RPMI8226 (cell line): Measurements from ENCODE around the gene TRIO.

Experiments
- DNase-seq: peaks from one replicate; pipeline ENCODE4 v3.0.0-alpha.2; 2015

The TRIO gene

DNA sequence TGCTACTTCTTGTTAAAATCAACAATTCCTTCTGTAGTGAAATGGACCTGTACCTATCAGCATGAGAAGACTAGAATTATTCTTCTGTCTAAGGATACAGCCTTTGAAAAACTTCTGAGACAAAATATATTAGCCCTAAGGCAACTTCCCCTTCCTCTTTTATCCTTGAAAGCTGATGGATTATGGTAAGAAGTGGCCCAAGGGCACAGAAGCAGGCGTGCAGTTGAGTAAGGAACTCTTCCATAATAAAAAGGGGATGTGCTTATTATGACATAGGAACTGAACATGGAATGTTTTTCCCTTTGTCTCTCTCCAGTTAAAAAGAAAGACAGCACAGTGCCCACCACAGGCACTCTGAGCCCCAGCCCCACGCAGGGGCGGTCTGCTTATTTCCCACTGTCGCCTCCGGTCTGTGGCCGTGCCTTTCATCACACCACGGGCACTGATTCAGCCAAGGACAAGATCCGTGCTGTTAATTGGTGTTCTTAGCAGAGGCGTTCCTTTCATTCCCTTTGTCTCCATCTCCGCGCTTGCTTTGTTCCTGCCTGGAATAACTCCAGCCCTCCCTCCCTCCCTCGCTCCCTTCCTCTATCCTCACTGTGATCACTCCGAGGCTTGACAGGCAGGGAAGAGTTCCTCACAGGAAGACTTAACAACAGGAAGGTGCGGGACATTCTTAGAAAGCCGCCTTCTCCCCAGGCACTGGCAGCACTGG is 302.6 kb downstream of the TRIO start:
- DNase-seq: no peak

DNA sequence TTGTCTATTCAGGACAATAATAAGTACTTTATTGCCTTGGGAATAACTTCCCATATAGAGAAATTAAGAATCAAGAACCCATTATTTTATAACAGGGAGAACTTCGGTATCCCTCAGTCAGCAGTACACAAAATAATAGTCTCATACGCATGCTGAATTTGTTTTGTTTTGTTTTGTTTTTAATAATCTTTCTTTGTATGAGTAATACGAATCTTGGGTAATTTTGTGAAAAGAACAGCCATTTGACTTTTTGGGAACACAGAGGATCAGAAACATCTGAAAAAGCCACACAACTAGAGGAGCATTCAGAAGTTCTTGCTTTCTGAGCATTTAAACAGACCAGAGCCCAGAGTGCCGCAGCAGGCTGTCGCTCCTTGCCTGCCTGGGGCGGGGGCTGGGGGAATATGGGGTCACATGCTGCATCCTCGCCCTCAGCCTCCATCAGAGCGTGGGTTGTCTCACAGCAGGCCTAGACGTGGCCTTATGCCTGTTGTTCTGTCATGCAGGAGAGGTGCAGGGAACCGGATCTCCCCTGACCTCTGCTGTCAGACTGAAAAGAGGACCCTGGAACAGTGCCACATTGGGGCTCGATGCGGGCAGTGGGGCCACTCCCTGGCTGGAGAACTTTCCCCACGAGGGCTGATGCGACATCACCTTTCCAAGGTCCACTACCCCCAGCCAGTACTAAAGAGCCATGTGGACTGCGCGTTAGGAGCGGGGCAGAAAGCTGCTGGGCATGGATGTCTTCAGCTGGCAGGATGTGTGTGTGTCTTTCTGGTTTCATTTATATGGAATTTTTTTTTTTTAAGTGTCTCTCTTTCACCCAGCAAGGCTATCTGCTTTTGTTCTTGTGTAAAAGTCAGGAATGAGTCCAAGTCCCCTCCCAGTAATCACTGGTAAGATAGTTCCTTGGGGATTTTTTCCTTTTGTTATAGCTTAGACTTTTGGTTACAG is 305.1 kb downstream of the TRIO start:
- no peak for DNase-seq

DNA sequence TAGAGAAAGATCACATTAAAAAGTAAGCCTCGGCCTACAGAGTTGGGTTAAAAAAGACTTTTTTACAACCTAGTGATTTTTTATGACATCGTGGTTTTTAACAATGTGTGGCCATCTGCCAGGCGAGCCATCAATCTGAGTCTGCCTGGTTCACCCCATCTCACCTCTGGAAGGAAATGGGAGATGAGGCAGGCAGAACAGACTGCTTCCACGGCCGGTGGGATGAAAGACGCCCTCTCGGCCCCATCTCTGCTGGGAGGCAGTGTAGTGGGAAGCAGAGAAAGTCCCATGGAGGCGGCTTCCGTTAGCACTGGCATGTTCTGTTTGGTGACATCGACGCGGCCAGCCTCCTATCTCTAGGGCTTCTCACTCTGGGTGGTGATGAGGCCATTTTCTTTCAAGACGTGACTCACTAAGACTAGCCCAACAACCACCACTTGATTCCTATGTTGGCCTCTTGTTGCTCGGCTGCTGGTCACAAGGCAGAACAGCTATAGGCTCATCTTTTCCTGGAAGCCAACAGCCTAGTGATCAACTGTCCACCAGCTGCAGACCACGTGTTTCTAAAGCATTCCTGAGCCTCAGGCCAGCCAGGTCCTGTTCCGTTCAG is 306.0 kb downstream of the TRIO start:
- DNase-seq: no peak

DNA sequence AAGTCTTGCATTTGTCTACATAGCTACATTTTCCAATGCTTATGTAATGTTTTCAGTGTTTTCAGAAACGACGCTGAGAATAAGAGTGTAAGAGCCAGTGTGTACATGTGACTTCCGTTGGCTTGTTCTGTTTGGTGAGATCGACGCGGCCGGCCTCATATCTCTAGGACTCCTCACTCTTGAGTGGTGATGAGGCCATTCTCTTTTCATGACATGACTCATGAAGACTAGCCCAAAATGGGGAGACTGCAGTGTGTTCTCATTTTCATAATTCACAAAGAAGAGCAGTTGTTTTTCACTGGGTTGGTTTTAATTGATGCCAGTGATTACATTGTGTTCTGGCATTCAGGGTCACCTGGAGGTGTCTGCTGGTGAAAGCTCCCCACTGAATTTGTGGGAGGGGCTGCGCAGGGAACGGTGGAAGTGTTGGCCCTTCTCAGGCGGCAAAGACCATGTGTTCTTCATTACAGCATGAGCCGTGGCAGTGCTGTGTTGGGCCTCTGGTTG is 306.9 kb downstream of the TRIO start:
- DNase-seq: no peak

DNA sequence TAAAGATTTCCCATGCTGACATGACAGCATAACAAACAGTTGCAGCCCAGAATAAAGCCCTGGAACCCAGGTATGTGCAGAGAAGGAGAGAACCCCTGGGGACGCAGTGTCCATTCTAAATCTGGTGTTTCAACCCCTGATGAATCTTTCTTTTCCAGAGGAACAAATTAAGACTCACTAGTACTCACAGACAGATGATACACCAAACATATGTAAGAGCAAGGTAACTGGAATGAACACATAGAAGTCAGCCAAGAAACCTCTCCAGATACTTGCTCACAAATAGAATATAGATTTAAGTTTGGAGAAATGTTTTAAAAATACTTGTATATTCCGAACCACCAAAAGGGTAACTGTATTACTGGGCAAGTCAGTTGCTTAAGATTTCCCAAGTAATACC is 307.6 kb downstream of the TRIO start:
- DNase-seq: no peak

- no peak for DNase-seq
Measured at GRCh38 chr5:14451871-14452270, 308.7 kb downstream of the TRIO start.

DNA sequence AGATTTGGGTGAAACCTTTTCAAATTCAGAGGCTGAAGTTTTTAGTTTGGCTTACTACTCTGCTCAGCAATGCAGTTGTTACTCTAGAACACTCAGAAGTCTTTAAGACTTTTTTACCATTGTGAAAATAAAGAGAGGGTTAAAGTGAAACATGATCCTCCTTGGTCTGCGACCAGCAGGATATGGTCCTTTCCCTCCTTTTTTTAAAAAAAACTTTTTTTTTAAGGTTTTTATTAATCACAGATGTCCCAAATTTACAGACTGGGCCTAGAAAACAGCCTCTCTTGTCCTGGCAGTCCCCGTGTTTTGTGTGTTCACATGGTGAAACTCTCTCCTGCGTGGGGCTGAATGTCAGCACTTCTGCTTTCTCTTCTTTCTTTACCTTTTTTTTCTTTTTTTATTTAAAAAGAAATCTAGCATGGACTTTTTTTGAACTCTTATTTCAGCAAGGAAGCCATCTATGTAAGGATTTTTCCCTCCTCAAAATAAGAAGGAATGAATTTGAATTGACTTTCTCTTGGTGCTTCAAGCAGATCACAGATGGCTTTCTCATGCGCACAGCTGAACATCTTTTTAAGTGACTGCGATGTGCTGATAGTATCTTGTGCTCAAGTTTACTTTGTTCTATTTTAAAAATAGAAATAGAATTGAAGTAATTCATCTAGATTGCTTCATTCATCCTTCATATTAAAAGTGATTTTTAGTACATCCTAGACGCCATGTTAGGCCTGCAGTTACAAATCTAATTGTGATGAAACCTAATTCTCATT is 309.7 kb downstream of the TRIO start:
- DNase-seq: no peak

DNA sequence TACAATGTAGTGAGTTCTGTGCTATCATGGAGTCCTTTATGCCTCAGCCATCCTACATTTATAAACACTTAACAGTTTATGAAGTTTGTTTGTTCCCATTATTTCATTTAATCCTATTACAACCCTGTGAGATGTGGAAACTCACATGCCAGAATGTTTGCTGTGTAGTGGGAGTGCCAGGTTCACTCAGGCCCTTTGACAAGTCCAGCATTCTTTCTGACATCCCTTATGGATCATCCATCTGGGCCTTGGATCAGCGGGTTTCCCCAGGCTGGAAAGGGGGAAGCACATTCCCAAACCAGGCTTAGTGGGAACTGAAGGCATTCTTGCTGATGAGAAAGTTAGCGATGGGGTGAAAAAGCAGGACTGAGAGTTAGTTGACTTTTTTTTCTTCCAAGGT is 310.3 kb downstream of the TRIO start:
- no peak for DNase-seq

GRCh38 chr5:14455814-14456321 is 312.7 kb downstream of the TRIO start:
- no peak for DNase-seq

DNA sequence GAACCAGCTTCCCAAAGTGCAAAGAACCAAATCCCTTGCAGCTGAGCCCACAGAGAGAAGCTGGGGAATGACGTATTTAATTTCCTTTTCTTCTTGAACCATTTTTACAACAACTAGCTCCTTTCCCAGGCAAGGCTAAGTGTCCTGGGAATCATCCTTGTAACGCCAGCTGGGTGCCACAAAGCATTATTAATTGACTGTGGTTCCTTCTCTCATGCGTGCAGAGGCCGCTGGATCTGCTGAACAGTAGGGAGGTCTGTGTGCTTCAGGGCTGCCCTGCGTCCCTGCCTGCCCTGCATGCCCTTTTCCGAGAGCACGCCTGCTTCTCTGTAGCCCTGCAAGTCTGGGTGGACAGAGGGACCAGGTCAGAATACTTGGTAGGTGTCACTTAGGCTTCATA is 314.3 kb downstream of the TRIO start:
- DNase-seq: no peak

DNA sequence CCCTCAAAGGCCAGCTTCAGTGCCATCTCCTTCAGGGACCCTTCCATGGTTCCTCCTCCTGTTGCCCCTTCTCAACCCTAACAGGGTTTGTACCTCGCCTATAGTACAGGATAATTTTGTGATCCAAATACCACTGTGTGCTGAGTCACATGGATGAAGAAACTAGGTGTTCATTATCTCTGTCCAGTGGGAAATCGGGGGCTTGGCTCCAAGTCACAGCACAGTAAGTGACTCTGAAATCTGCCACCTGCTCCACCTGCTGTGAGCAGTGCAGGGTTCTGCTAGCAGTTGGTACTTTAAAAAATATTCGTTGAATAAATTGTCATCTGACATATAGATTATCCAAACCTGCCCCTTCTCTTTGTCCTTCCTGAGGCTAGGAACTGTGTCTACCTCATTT is 315.3 kb downstream of the TRIO start:
- no peak for DNase-seq

GRCh38 chr5:14460844-14461398 is 317.8 kb downstream of the TRIO start:
- no peak for DNase-seq

- no peak for DNase-seq
Measured at GRCh38 chr5:14462681-14463080, 319.5 kb downstream of the TRIO start.

- no peak for DNase-seq
Measured at GRCh38 chr5:14463629-14464028, 320.5 kb downstream of the TRIO start.

DNA sequence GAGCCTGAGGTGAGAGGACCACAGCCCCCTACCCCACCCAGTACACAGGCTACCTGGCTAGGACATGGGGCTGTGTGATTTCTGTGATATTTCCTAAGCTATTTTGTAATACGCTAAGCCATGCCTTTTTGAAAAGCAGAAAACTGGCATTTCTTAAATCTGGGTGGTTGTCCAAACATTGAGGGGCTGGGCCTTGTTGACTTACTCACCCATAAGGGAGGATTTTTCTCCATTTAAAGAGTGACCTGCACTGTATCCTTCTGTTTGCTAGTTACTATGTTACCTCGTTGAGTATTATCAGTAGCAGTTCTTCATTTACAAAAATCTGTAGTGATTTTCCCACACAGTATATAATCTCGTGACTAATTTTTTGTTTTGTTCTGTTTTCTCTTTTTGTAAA is 321.0 kb downstream of the TRIO start:
- DNase-seq: no peak

GRCh38 chr5:14464671-14465070 is 321.5 kb downstream of the TRIO start:
- DNase-seq: no peak

DNA sequence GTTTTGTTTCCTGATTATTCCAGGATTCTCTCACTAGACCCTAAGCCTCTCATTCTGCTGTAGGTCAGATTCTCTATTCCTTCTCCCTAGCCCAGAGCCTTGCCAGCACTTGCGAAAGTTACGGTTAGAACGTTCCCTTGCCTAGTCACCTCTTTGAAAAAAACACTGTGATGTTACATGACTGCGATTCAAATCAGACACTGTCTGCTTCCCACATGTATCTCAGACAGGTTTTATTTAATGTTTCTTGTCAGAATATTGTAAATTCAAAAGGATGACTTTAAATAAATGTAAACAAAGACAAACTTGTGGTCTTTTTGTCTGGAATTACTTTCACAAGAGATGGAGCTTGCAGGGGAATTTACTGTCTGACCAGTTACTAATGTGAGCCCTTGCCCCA is 322.0 kb downstream of the TRIO start:
- DNase-seq: no peak

DNA sequence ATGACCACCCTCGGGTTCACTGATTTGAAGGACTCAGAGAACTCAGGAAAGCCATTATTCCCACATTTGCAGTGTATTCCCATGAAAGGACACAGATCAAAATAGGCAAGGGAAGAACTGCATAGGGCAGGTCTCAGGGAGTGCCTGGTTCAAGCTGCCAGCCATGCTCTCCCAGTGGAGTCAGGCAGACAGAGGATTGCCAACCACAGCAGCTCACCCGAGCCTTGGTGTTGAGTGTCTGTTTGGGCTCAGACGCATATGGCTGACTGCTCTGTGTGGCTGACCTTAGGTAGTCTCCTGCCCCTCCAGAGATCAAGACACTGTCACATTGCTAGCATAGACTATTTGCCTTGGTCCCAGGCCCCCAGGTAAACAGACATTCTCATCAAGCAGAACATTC is 322.6 kb downstream of the TRIO start:
- no peak for DNase-seq

- no peak for DNase-seq
Measured at GRCh38 chr5:14467251-14467650, 324.1 kb downstream of the TRIO start.

- DNase-seq: no peak
Measured at GRCh38 chr5:14467886-14468285, 324.7 kb downstream of the TRIO start.

GRCh38 chr5:14469551-14470377 is 326.6 kb downstream of the TRIO start:
- no peak for DNase-seq
